Peyer's patch (tissue), 4 donors: Measurements from ENCODE around the gene TBX3.
"Not testable (repeated sequence)": the region's sequence is repeated elsewhere in the genome, so short reads cannot be mapped to it uniquely, and the experiment has no call there.

Experiments used
- POLR2A ChIP-seq, 2 donors: fragments of 450-650 bp; IDR thresholded peaks; one replicate each; pipeline ENCODE4 v1.5.1; 2017; ENCODE audit warnings: antibody characterized with exemption in 2 of 2, mild to moderate bottlenecking in 2 of 2, moderate library complexity in 2 of 2
- TF ChIP-seq, protein P1 (sequence below), 6 experiments: fragments of 450-650 bp in 4 of 6; fragments of 200-600 bp in 2 of 6; sonication (generic) in 1 of 6; IDR thresholded peaks; one replicate each; pipeline ENCODE4 v1.5.1; 2017 to 2019; ENCODE audit warnings: antibody characterized with exemption in 6 of 6, mild to moderate bottlenecking in 3 of 6, moderate library complexity in 1 of 6

DNA sequence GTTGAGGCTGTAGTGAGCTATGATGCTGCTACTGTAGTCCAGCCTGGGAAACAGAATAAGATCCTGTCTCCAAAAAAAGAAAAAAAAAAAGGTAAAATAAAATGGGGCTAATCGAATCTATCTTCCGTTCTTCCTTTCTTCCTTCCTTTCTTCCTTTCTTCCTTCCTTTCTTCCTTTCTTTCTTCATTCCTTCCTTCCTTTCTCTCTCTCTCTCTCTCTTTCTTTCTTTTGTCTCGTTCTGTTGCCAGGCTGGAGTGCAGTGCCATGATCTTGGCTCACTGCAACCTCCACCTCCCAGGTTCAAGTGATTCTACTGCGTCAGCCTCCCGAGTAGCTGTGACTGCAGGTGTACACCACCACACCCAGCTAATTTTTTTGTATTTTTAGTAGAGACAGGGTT, 24.6 kb upstream of the TBX3 start:
- TF ChIP-seq, protein P1, sequence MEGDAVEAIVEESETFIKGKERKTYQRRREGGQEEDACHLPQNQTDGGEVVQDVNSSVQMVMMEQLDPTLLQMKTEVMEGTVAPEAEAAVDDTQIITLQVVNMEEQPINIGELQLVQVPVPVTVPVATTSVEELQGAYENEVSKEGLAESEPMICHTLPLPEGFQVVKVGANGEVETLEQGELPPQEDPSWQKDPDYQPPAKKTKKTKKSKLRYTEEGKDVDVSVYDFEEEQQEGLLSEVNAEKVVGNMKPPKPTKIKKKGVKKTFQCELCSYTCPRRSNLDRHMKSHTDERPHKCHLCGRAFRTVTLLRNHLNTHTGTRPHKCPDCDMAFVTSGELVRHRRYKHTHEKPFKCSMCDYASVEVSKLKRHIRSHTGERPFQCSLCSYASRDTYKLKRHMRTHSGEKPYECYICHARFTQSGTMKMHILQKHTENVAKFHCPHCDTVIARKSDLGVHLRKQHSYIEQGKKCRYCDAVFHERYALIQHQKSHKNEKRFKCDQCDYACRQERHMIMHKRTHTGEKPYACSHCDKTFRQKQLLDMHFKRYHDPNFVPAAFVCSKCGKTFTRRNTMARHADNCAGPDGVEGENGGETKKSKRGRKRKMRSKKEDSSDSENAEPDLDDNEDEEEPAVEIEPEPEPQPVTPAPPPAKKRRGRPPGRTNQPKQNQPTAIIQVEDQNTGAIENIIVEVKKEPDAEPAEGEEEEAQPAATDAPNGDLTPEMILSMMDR (IDR thresholded peaks at IDR 0.05): not testable (repeated sequence)
- not testable (repeated sequence) for TF ChIP-seq POLR2A (IDR thresholded peaks at IDR 0.05)
